Astrocyte (in vitro differentiated cells and primary cell): ENCODE data around the gene LGMN. TPM values are rescaled to one million over a fixed set of nuclear protein-coding genes. Genes with fewer than 3 reads are reported as not detected.
"Not testable (repeated sequence)": the region's sequence is repeated elsewhere in the genome, so short reads cannot be mapped to it uniquely, and the experiment has no call there.

Experiments
- DNase-seq: peaks from one replicate; pipeline ENCODE4 v3.0.0-alpha.2; 2010; ENCODE audit warnings: low read depth
- FAIRE-seq: peaks from 2 replicates; lab custom pipeline; 2011; peaks lifted over from hg19 to GRCh38; lab: Jason Lieb, UNC
- H2AFZ ChIP-seq: 2 replicates; pipeline ENCODE4 v1.6.0; 2012; ENCODE audit warnings: low read depth, low read length, inconsistent platforms
- H3K27ac ChIP-seq: 2 replicates; pipeline ENCODE4 v1.5.1; 2011; ENCODE audit warnings: low read depth, low read length, inconsistent platforms
- H3K27me3 ChIP-seq: 2 replicates; pipeline ENCODE4 v1.6.0; 2011; ENCODE audit warnings: low read length, inconsistent platforms; ENCODE audit not compliant: insufficient read depth
- H3K36me3 ChIP-seq: 2 replicates; pipeline ENCODE4 v1.5.1; 2011; ENCODE audit warnings: low read length, inconsistent platforms; ENCODE audit not compliant: insufficient read depth
- H3K4me1 ChIP-seq: 2 replicates; pipeline ENCODE4 v1.5.1; 2011; ENCODE audit warnings: low read length, inconsistent platforms; ENCODE audit not compliant: insufficient read depth
- H3K4me2 ChIP-seq: 2 replicates; pipeline ENCODE4 v1.6.0; 2012; ENCODE audit warnings: low read length, inconsistent platforms
- H3K4me3 ChIP-seq: 2 replicates; pipeline ENCODE4 v1.5.1; 2011; ENCODE audit warnings: low read depth, mild to moderate bottlenecking, low read length, inconsistent platforms; ENCODE audit not compliant: insufficient read depth
- H3K79me2 ChIP-seq: 2 replicates; pipeline ENCODE4 v1.6.0; 2012; ENCODE audit warnings: mild to moderate bottlenecking, low read length, inconsistent platforms; ENCODE audit not compliant: insufficient read depth
- H3K9ac ChIP-seq: 2 replicates; pipeline ENCODE4 v1.6.0; 2012; ENCODE audit warnings: mild to moderate bottlenecking, low read length, inconsistent platforms
- H3K9me3 ChIP-seq: 2 replicates; pipeline ENCODE4 v1.5.1; 2012; ENCODE audit warnings: low read depth, mild to moderate bottlenecking, low read length, inconsistent platforms; ENCODE audit not compliant: insufficient read depth
- H4K20me1 ChIP-seq: 2 replicates; pipeline ENCODE4 v1.6.0; 2012; ENCODE audit warnings: low read length, inconsistent platforms; ENCODE audit not compliant: insufficient read depth
- H3K27ac Mint-ChIP-seq: one replicate; pipeline ENCODE4 v1.8.0; 2021; ENCODE audit warnings: mild to moderate bottlenecking, mixed read lengths; ENCODE audit not compliant: unreplicated experiment
- H3K27me3 Mint-ChIP-seq: one replicate; pipeline ENCODE4 v1.8.0; 2021; ENCODE audit warnings: low read depth, mixed read lengths; ENCODE audit not compliant: unreplicated experiment
- H3K36me3 Mint-ChIP-seq: one replicate; pipeline ENCODE4 v1.8.0; 2021; ENCODE audit warnings: low read depth, mixed read lengths; ENCODE audit not compliant: unreplicated experiment
- H3K4me1 Mint-ChIP-seq: one replicate; pipeline ENCODE4 v1.8.0; 2021; ENCODE audit warnings: low read depth, mixed read lengths; ENCODE audit not compliant: unreplicated experiment
- H3K4me3 Mint-ChIP-seq: one replicate; pipeline ENCODE4 v1.8.0; 2021; ENCODE audit warnings: mild to moderate bottlenecking, moderate library complexity, mixed read lengths; ENCODE audit not compliant: unreplicated experiment
- H3K9me3 Mint-ChIP-seq: one replicate; pipeline ENCODE4 v1.8.0; 2021; ENCODE audit warnings: mild to moderate bottlenecking, mixed read lengths; ENCODE audit not compliant: unreplicated experiment
- CTCF ChIP-seq: IDR thresholded peaks from 2 replicates; pipeline ENCODE4 v1.5.1; 2011; ENCODE audit warnings: low read depth, mild to moderate bottlenecking, inconsistent platforms, low read length, moderate library complexity; ENCODE audit not compliant: insufficient read depth
- EZH2 ChIP-seq: IDR thresholded peaks from 2 replicates; pipeline ENCODE4 v1.6.1; 2012; ENCODE audit warnings: mild to moderate bottlenecking, low read length, inconsistent platforms; ENCODE audit not compliant: insufficient read depth
- total RNA-seq: library from RNA; stranded (reverse); gene quantifications from 2 replicates; pipeline ENCODE4 v1.2.1, GENCODE V29; 2021

LGMN gene
- total RNA-seq, 1 donor from 2014 or later: 232 TPM

GRCh38 chr14:92680781-92681650 lies 67.4 kb downstream of the LGMN start:
- Histone ChIP-seq H3K4me3 (no peak overlapping the region), H3K79me2 (no peaks in the 10 kb centered on the region), H3K27me3 (no peaks in the 10 kb centered on the region), H4K20me1 (no peaks in the 10 kb centered on the region), H3K4me1 (peaks cover 6% of the 10 kb centered on the region), H2AFZ (no peak overlapping the region), H3K36me3 (no peaks in the 10 kb centered on the region), H3K9me3 (no peaks in the 10 kb centered on the region), H3K4me2 (no peak overlapping the region), H3K9ac (no peak overlapping the region), H3K27ac (no peak overlapping the region)
- no peak overlapping the region for H3K4me3 Mint-ChIP-seq
- no peaks in the 10 kb centered on the region for H3K27me3 Mint-ChIP-seq
- peaks cover 18% of the 10 kb centered on the region for H3K36me3 Mint-ChIP-seq
- DNase-seq (peak; percentile 29), FAIRE-seq (no peak)
- no peak for TF ChIP-seq EZH2
- TF ChIP-seq CTCF: peak; percentile 87
- H3K9me3 Mint-ChIP-seq: no peaks in the 10 kb centered on the region
- peaks cover 4% of the 10 kb centered on the region for H3K4me1 Mint-ChIP-seq
- no peak overlapping the region for H3K27ac Mint-ChIP-seq

- H3K27ac ChIP-seq, H3K27ac Mint-ChIP-seq, H3K9me3 ChIP-seq, H3K79me2 ChIP-seq, H3K4me1 Mint-ChIP-seq, DNase-seq, H2AFZ ChIP-seq, FAIRE-seq, H3K9me3 Mint-ChIP-seq, H3K4me3 Mint-ChIP-seq, H4K20me1 ChIP-seq, H3K27me3 Mint-ChIP-seq, H3K36me3 ChIP-seq, H3K4me3 ChIP-seq, H3K4me1 ChIP-seq, H3K27me3 ChIP-seq, H3K9ac ChIP-seq, H3K4me2 ChIP-seq: not testable (repeated sequence)
- H3K36me3 Mint-ChIP-seq: peaks cover 17% of the 10 kb centered on the region
Measured at GRCh38 chr14:92680330-92680729, 68.1 kb downstream of the LGMN start.

GRCh38 chr14:92679246-92679645 lies 69.2 kb downstream of the LGMN start:
- no peak overlapping the region for H3K9ac ChIP-seq
- FAIRE-seq (no peak), DNase-seq (no peak)
- no peaks in the 10 kb centered on the region for H3K27me3 ChIP-seq
- no peaks in the 10 kb centered on the region for H4K20me1 ChIP-seq
- Mint-ChIP-seq H3K4me1 (peaks cover 4% of the 10 kb centered on the region), H3K4me3 (no peak overlapping the region), H3K36me3 (peaks cover 17% of the 10 kb centered on the region), H3K27ac (no peak overlapping the region), H3K9me3 (no peaks in the 10 kb centered on the region), H3K27me3 (no peaks in the 10 kb centered on the region)
- H3K4me2 ChIP-seq: no peak overlapping the region
- no peaks in the 10 kb centered on the region for H3K79me2 ChIP-seq
- H3K4me3 ChIP-seq: no peak overlapping the region
- H3K27ac ChIP-seq: no peak overlapping the region
- no peaks in the 10 kb centered on the region for H3K36me3 ChIP-seq
- peaks cover 6% of the 10 kb centered on the region for H3K4me1 ChIP-seq
- TF ChIP-seq EZH2: no peak
- no peak for TF ChIP-seq CTCF
- H3K9me3 ChIP-seq: no peaks in the 10 kb centered on the region
- H2AFZ ChIP-seq: no peak overlapping the region
